ENCODE results near the gene CPVL. TPM values are rescaled to one million over a fixed set of nuclear protein-coding genes. Genes with fewer than 3 reads are reported as not detected.

Gene CPVL
- 0.17 and 0.51 TPM in 2 replicates for total RNA-seq
- polyA plus RNA-seq: 0.34 TPM in 1 of 2 replicates, not detected in the other
- polyA plus RNA-seq (2012): 0.51 TPM in 1 of 2 replicates, not detected in the other
- 0.41 TPM in 1 of 2 replicates, not detected in the other for polyA minus RNA-seq (ENCODE audit: low replicate concordance)

- peak in 1 of 2 donors; percentile 14 for DNase-seq (ENCODE audit: low read depth in 2 of 2)
- Histone ChIP-seq H3K36me3 (ENCODE audit: control insufficient read depth, insufficient read depth, low read length) (no peaks in the 10 kb centered on the region), H2AFZ (ENCODE audit: low read length) (no peak within 1 kb of the TSS)
Measured at GRCh38 chr7:29146057-29146706, at the start of gene CPVL. TSS of gene CPVL (minus strand) at chr7:29146537. CDS start at chr7:29121061, 25,476 bp downstream.

GRCh38 chr7:29194594-29195427, 48.5 kb upstream of the CPVL start, which contains the start of gene CHN2:
TSS of gene CHN2 (plus strand) at chr7:29194775.
- Histone ChIP-seq H3K36me3 (ENCODE audit: control insufficient read depth, insufficient read depth, low read length) (no peaks in the 10 kb centered on the region), H3K9me3 (ENCODE audit: control insufficient read depth, insufficient read depth, low read depth, low read length) (no peaks in the 10 kb centered on the region), H3K79me2 (ENCODE audit: control insufficient read depth, insufficient read depth, low read length) (no peaks in the 10 kb centered on the region), H3K4me1 (ENCODE audit: control insufficient read depth, extremely low read depth, insufficient read depth, low read length) (no peaks in the 10 kb centered on the region), H3K9ac (ENCODE audit: insufficient read depth, low read length) (no peak within 1 kb of the TSS), H3K4me3 (replicated peaks in 1 of 4; ENCODE audit: control extremely low read depth in 1 of 4, insufficient read depth in 1 of 4, low read depth in 3 of 4, low read length in 4 of 4) (peak within 1 kb of the TSS; percentile 33 to 51 (median 44)), H3K27me3 (ENCODE audit: control insufficient read depth, insufficient read depth, low read length) (peaks cover 23% of the 10 kb centered on the region), H3K27ac (ENCODE audit: insufficient read depth, low read length) (no peak within 1 kb of the TSS), H2AFZ (ENCODE audit: low read length) (peak within 1 kb of the TSS; percentile 29), H3K4me2 (ENCODE audit: extremely low read depth, insufficient read depth, low read length) (peak within 1 kb of the TSS; percentile 81), H4K20me1 (ENCODE audit: control insufficient read depth, extremely low read depth, insufficient read depth, low read length) (no peaks in the 10 kb centered on the region)
- TF ChIP-seq EZH2 (IDR thresholded peaks at IDR 0.05; ENCODE audit: low read length, missing control alignments): no peak
- TF ChIP-seq CTCF (conservative IDR thresholded peaks at IDR 0.05 in 1 of 2, IDR thresholded peaks at IDR 0.05 in 1 of 2; ENCODE audit: low read depth in 1 of 2, low read length in 2 of 2): no peak
- peak in 1 of 2 donors; percentile 36 for DNase-seq (ENCODE audit: low read depth in 2 of 2)

More at GRCh38 chr7:29146057-29146706, at the start of gene CPVL:
- H3K4me3 ChIP-seq (replicated peaks in 1 of 4; ENCODE audit: control extremely low read depth in 1 of 4, insufficient read depth in 1 of 4, low read depth in 3 of 4, low read length in 4 of 4): no peak within 1 kb of the TSS
- no peaks in the 10 kb centered on the region for H3K9me3 ChIP-seq (ENCODE audit: control insufficient read depth, insufficient read depth, low read depth, low read length)
- peak within 1 kb of the TSS; percentile 48 for H3K4me2 ChIP-seq (ENCODE audit: extremely low read depth, insufficient read depth, low read length)
- no peak within 1 kb of the TSS for H3K27ac ChIP-seq (ENCODE audit: insufficient read depth, low read length)
- H3K4me1 ChIP-seq (ENCODE audit: control insufficient read depth, extremely low read depth, insufficient read depth, low read length): no peaks in the 10 kb centered on the region
- H3K79me2 ChIP-seq (ENCODE audit: control insufficient read depth, insufficient read depth, low read length): no peaks in the 10 kb centered on the region
- no peak within 1 kb of the TSS for H3K9ac ChIP-seq (ENCODE audit: insufficient read depth, low read length)
- peaks cover 10% of the 10 kb centered on the region for H3K27me3 ChIP-seq (ENCODE audit: control insufficient read depth, insufficient read depth, low read length)
- H4K20me1 ChIP-seq (ENCODE audit: control insufficient read depth, extremely low read depth, insufficient read depth, low read length): no peaks in the 10 kb centered on the region
- TF ChIP-seq CTCF (conservative IDR thresholded peaks at IDR 0.05 in 1 of 2, IDR thresholded peaks at IDR 0.05 in 1 of 2; ENCODE audit: low read depth in 1 of 2, low read length in 2 of 2) (no peak), EZH2 (IDR thresholded peaks at IDR 0.05; ENCODE audit: low read length, missing control alignments) (peak; percentile 59)

- Histone ChIP-seq H3K9ac (ENCODE audit: insufficient read depth, low read length) (no peak overlapping the region), H3K27ac (ENCODE audit: insufficient read depth, low read length) (no peak overlapping the region), H3K27me3 (ENCODE audit: control insufficient read depth, insufficient read depth, low read length) (peaks cover 23% of the 10 kb centered on the region), H2AFZ (ENCODE audit: low read length) (no peak overlapping the region), H3K9me3 (ENCODE audit: control insufficient read depth, insufficient read depth, low read depth, low read length) (no peaks in the 10 kb centered on the region), H3K36me3 (ENCODE audit: control insufficient read depth, insufficient read depth, low read length) (no peaks in the 10 kb centered on the region), H3K4me3 (replicated peaks in 1 of 4; ENCODE audit: control extremely low read depth in 1 of 4, insufficient read depth in 1 of 4, low read depth in 3 of 4, low read length in 4 of 4) (peak overlapping the region in 2 of 4 experiments; percentile 8 to 36), H3K79me2 (ENCODE audit: control insufficient read depth, insufficient read depth, low read length) (no peaks in the 10 kb centered on the region), H4K20me1 (ENCODE audit: control insufficient read depth, extremely low read depth, insufficient read depth, low read length) (no peaks in the 10 kb centered on the region), H3K4me2 (ENCODE audit: extremely low read depth, insufficient read depth, low read length) (peak overlapping the region; percentile 45), H3K4me1 (ENCODE audit: control insufficient read depth, extremely low read depth, insufficient read depth, low read length) (no peaks in the 10 kb centered on the region)
- DNase-seq (ENCODE audit: low read depth in 2 of 2): peak in 1 of 2 donors; percentile 5
- no peak for TF ChIP-seq EZH2 (IDR thresholded peaks at IDR 0.05; ENCODE audit: low read length, missing control alignments)
- no peak for TF ChIP-seq CTCF (conservative IDR thresholded peaks at IDR 0.05 in 1 of 2, IDR thresholded peaks at IDR 0.05 in 1 of 2; ENCODE audit: low read depth in 1 of 2, low read length in 2 of 2)
Measured at GRCh38 chr7:29194206-29194593, 47.9 kb upstream of the CPVL start.

Measured in fibroblast of lung (primary cell).